Measurements from ENCODE around the gene INS.

DNA sequence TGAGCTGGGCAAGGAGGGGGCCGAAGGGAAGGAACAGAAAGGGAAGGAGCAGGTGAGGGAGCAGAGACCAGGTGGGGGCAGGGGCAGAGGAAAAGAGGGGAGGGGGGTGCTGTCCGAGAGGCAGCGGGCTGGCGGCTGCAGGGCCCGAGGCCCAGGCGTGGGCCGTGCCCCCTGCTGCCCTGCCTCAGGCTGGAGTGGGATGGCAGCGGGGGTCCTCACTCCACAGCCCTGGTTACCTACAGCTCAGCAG is 24.1 kb downstream of the INS start:
- TF ChIP-seq, protein P1, sequence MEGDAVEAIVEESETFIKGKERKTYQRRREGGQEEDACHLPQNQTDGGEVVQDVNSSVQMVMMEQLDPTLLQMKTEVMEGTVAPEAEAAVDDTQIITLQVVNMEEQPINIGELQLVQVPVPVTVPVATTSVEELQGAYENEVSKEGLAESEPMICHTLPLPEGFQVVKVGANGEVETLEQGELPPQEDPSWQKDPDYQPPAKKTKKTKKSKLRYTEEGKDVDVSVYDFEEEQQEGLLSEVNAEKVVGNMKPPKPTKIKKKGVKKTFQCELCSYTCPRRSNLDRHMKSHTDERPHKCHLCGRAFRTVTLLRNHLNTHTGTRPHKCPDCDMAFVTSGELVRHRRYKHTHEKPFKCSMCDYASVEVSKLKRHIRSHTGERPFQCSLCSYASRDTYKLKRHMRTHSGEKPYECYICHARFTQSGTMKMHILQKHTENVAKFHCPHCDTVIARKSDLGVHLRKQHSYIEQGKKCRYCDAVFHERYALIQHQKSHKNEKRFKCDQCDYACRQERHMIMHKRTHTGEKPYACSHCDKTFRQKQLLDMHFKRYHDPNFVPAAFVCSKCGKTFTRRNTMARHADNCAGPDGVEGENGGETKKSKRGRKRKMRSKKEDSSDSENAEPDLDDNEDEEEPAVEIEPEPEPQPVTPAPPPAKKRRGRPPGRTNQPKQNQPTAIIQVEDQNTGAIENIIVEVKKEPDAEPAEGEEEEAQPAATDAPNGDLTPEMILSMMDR (IDR thresholded peaks at IDR 0.05; ENCODE audit: control extremely low read depth in 1 of 3, insufficient read depth in 1 of 3, low read depth in 1 of 3, low read length in 3 of 3), result no peak
- TF ChIP-seq EZH2 (IDR thresholded peaks at IDR 0.05; ENCODE audit: low read depth, low read length, severe bottlenecking), result no peak
- no peak for TF ChIP-seq POLR2A (IDR thresholded peaks at IDR 0.05; ENCODE audit: control extremely low read depth in 1 of 2, low read depth in 2 of 2, low read length in 2 of 2)
- no peak for TF ChIP-seq ZNF274 (IDR thresholded peaks at IDR 0.05; ENCODE audit: borderline replicate concordance, extremely low read depth, low read length)
- no peak for TF ChIP-seq GABPA (IDR thresholded peaks at IDR 0.05; ENCODE audit: borderline replicate concordance, insufficient read depth, low read length)
- TF ChIP-seq RAD21 (IDR thresholded peaks at IDR 0.05 in 1 of 2, conservative IDR thresholded peaks at IDR 0.05 in 1 of 2; ENCODE audit: low read depth in 2 of 2, low read length in 2 of 2), result no peak
- TF ChIP-seq BCL11A (IDR thresholded peaks at IDR 0.05; ENCODE audit: low read depth in 2 of 2, low read length in 2 of 2), result no peak
- 0 out of 2 replicates have a peak, but pooled peaks have one; percentile 1 for TF ChIP-seq RBBP5 (IDR thresholded peaks at IDR 0.05; ENCODE audit: borderline replicate concordance, low read depth, low read length)
- TF ChIP-seq TAF1 (IDR thresholded peaks at IDR 0.05; ENCODE audit: low read depth, low read length), result no peak
- TF ChIP-seq HDAC2 (IDR thresholded peaks at IDR 0.05; ENCODE audit: borderline replicate concordance in 1 of 2, low read depth in 2 of 2, low read length in 2 of 2), result no peak
- TF ChIP-seq POLR2AphosphoS5 (IDR thresholded peaks at IDR 0.05; ENCODE audit: low read depth, low read length), result no peak
- no peak for TF ChIP-seq JUN (IDR thresholded peaks at IDR 0.05; ENCODE audit: low read depth, low read length)
- TF ChIP-seq EP300 (IDR thresholded peaks at IDR 0.05; ENCODE audit: borderline replicate concordance in 1 of 2, low read depth in 2 of 2, low read length in 2 of 2), result no peak

Data from H1 (cell line).